Astrocyte of the hippocampus (primary cell): ENCODE measurements around the gene KIF23.
"Not testable (repeated sequence)": the region's sequence is repeated elsewhere in the genome, so short reads cannot be mapped to it uniquely, and the experiment has no call there.

ENCODE experiments used
- DNase-seq: peaks from one replicate; pipeline ENCODE4 v3.0.0; 2011; ENCODE audit warnings: low read depth, low spot score

The KIF23 gene

GRCh38 chr15:69413822-69414700 lies at the start of gene KIF23:
Gene KIF23, plus strand, starts transcription at chr15:69414349. Its CDS starts 117 bp downstream, at chr15:69414466.
- peak; percentile 97 for DNase-seq

GRCh38 chr15:69367236-69367635 lies 46.9 kb upstream of the KIF23 start:
- DNase-seq, result no peak

DNA sequence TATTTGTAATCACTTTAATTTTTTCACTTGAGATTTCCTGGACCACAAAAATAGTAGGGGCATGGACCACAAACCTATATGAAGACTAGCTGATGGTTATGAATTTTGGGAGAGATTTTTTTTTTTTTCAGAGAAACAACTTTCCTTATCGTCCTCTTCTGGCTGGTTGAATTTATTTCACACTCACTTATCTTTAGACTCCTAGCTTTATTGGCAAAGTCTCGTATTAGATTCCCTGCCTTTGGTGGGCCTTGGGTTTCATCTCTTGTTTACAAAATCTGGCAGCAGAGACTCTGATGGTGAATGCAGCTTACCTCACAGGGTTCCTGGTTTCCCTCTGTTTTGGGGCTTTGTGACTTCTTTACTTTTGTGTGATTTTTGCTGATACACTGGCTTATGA lies 44.5 kb upstream of the KIF23 start:
- DNase-seq, result no peak

DNA sequence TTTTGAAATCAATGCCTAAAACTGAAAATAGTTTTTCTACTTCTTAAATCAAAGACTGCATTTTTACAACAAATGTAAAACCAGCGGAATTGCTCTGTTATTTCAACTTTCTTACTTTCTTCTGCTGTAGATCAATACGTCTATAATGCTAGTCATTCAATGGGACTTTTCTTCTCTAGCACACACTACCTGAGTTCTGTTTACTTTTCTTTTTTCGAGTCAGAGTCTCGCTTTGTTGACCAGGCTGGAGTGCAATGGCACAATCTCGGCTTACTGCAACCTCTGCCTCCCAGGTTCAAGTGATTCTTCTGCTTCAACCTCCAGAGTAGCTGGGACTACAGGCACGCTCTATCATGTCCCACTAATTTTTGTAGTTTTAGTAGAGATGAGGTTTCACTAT lies 40.7 kb upstream of the KIF23 start:
- DNase-seq, result no peak

GRCh38 chr15:69375151-69375790 lies 38.9 kb upstream of the KIF23 start:
- no peak for DNase-seq

GRCh38 chr15:69377216-69377970 lies 36.8 kb upstream of the KIF23 start:
- DNase-seq, result no peak

DNA sequence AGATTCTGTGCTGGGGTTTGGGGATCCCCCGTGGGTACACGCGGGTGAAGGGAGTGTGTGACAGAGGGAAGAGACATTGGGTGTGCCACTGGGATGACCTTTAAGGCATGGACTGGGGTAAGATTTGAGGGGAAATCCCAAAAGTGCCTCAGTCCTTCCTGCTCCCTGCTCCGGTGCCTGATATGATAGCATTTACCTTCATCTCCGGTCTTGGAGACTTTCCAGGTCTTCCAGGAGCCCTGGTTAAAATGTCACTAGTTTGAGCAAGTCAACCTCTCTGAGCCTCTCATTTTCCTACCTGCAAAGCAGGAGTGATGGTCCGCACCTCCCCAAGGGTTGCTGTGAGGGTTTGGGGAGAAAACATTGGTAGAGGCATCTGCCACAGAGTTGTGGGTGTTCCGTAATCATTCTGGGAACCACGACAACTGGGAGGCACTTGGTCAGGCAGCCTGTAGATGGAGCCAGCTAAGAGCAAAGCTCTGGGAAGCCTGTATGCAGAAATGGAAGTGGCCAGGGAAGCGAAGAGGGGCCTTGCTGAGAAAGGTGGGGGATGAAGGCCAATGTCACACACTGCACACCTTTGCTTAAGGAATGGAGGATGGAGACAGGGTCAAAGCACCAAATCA lies 33.9 kb upstream of the KIF23 start:
- no peak for DNase-seq

DNA sequence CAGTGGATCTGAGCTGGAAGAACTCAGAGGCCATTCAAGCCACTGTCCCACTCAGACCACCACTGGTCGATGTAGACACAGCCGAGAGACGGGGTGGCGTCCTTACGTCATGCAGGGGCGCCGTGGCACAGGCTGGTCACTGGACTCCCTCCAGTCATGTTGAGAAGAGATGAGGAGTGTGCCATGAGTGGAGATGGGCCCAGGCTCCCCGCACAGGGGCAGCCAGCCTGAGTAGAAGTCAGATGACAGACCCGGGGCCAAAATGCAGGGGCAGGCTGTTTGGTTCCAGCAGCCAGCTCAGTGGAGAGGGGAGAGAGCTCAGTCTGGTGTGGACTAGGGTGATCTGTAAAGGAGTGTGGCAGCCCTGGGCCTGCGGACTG lies 33.4 kb upstream of the KIF23 start:
- DNase-seq, result no peak

DNA sequence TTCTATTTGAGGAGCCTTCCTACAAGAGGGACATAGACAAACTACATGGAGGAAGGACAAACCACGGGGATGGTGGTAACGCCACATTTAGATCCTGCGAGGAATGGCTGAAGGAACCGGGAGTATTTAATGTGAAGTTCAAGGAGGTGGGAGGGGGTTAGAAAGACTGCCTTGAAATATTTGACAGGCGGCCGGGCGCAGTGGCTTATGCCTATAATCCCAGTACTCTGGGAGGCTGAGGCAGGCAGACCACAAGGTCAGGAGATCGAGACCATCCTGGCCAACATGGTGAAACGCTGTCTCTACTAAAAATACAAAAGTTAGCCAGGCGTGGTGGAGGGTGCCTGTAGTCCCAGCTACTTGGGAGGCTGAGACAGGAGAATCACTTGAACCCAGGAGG lies 32.0 kb upstream of the KIF23 start:
- DNase-seq, result not testable (repeated sequence)

- not testable (repeated sequence) for DNase-seq
These were observed 30.1 kb upstream of the KIF23 start for GRCh38 chr15:69384066-69384465.

DNA sequence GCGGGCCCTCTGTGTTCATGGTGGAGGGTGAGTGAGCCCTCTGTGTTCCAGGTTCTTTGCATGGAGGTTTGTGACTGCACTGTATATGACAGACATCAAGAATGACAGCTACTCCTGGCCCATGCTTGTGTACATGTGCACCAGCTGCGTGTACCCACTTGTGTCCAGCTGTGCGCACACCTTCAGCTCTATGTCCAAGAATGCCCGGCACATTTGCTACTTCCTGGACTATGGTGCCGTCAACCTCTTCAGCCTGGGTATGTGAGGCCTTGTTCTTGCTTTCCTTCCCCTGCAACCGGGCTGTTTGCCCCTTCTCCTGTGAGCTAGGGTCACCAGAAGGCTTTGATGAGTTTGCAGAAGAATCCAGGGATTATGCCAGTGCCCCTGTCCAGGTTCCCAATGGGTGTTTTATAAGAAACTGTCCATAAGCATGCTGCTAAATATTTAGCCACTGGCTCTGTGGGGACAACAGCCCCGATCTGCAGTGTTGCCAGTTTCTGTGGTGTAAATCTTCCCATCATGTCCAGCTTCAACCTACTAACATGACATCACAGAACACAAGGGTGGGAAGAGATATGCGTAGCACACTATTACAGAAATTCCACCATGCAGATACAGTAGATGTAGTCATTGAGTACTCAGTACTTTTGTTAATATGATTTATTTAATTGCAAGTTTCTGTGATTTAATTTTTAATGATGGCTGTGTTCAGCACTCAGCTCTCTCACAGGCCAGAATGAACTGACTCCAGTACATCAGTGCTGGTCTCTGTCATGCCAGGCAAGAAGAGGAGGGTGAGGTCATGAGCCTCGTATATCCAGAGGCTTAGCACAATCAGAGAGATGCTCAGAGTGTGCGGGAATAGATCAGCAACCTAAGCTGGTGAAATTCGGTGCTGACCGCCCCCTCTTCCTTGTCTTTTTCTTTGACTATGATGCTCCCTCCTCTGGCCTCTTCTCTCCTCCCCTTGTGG lies 29.2 kb upstream of the KIF23 start:
- DNase-seq, result no peak

- no peak for DNase-seq
These were observed 28.3 kb upstream of the KIF23 start for GRCh38 chr15:69385831-69386230.

- no peak for DNase-seq
These were observed 27.9 kb upstream of the KIF23 start for GRCh38 chr15:69386284-69386683.

- no peak for DNase-seq
These were observed 25.9 kb upstream of the KIF23 start for GRCh38 chr15:69388260-69388705.

GRCh38 chr15:69389426-69389825 lies 24.7 kb upstream of the KIF23 start:
- no peak for DNase-seq

DNA sequence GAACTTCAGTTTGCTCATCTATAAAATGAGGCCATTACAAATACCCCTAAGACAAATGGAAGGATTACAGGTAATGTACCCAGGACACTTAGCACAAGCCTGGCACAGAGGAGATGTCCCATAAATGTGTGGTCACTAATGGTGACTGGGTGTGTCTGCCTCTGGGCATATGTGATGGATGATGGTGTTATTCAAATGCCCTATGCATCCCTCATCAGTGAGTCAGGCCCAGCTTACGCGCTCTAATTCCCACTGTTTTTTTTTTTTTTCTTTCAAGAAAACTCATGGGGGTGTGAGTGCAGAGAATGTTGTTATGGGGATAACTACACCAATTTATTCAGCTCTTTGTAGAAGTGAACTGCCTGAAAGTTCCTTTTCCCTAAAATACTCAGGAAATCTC lies 23.6 kb upstream of the KIF23 start:
- DNase-seq, result peak; percentile 55

DNA sequence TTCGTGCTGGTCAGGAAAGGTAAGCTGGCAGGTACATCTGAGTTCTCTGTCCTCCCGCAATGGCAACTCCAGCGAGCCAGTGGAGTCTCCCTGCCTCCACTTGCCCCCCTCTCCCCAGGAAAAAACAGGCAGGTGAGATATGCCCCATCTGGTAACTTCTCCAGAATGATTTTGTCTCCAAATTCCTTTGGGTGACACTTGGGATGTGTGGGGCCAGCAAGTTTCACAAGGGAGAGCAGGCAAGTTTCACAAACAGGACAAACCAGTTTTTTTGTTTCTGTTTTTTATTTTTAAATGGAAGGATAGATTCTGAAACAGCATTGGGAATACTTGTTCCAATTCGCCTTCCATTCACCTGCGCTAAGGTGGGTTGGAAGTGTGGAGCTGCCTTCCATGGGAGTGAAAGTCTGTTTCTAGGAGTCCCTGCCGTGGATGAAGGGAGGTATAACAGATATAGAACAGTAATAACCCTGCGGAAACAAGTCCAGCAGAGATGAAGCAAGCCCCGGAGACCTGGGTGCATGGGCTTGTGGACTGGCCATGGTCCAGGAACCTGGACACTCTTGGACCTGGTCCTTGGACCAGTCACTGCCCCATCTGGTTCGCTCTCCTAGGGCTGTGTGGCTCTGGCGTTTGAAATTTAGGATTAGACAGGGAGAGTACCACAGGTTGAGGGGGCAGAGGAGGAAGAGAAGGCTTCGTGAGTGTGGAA lies 22.9 kb upstream of the KIF23 start:
- DNase-seq, result no peak

DNA sequence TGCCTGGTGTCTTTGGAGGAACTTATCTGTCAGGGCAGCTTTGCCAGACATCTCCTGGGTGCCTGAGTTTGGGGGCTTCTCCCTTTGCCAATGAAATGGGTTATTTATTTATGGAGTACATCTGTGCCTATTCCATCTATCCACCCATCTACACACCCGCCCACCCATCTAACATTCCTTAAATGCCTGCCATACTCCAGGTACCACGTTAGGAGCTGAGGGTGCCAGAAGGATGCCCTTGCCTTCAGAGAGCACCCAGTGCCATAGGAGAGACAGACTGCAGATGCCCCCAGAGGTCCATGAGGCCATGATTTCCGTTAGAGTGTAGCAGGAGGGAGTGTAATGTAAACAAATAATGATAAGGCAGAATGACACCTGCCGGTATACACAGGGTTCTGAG lies 21.8 kb upstream of the KIF23 start:
- DNase-seq, result no peak

DNA sequence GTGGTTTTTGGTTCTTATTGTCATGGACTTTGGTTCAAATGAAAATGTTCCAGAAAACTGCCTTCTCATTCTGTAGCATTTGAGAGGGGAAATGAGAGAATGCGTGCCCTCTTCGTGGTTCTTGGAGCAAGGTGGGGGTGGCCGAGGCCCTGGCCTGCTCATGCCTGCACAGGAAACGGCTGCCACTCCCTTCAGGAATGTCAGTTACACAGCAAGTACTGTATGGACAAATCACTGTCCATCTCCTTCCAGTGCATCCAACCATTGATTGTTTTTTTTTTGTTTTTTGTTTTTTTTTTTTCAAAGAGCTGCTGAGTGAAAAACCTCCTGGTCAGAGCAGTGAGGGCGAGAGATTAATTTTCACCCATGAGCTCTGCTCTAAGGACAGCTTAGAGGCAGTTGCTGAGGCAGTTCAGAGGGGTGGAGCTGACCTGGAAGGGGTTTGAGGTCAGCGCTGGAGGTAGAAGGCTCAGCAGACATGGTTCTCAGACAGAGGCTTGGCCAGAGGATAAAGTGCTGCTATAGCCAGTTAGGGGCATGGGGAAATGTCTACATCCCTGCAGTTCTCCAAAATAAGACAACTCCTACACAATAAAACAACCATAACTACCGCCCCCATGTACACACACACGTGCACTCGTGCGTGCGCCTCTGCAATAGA lies 20.2 kb upstream of the KIF23 start:
- DNase-seq, result no peak
